Adipose tissue (tissue), 3 donors: ENCODE results near the gene MYOF. TPM values are rescaled to one million over a fixed set of nuclear protein-coding genes. Genes with fewer than 3 reads are reported as not detected.

ENCODE experiments used
- H3K27ac ChIP-seq: one replicate; pipeline ENCODE4 v1.5.1; 2013; ENCODE audit warnings: low read depth, low read length
- WGBS, 3 donors: extraction: QIAGEN DNeasy Blood & Tissue Kit; methylation state at CpG; one replicate each; pipeline ENCODE4 v1.1.7; 2013; 5-methylcytosine and 5-hydroxymethylcytosine counted together
- polyA plus RNA-seq, 3 donors: library from polyadenylated mRNA; stranded (reverse); fragments of 200-250 nt; gene quantifications; one replicate each; pipeline ENCODE4 v1.2.3, GENCODE V29; 2013
- donor health status: healthy with polysubstance abuse.
- donor health status: Bipolar disorder and iron deficiency.
- donor health status: healthy.

Gene MYOF, protein sequence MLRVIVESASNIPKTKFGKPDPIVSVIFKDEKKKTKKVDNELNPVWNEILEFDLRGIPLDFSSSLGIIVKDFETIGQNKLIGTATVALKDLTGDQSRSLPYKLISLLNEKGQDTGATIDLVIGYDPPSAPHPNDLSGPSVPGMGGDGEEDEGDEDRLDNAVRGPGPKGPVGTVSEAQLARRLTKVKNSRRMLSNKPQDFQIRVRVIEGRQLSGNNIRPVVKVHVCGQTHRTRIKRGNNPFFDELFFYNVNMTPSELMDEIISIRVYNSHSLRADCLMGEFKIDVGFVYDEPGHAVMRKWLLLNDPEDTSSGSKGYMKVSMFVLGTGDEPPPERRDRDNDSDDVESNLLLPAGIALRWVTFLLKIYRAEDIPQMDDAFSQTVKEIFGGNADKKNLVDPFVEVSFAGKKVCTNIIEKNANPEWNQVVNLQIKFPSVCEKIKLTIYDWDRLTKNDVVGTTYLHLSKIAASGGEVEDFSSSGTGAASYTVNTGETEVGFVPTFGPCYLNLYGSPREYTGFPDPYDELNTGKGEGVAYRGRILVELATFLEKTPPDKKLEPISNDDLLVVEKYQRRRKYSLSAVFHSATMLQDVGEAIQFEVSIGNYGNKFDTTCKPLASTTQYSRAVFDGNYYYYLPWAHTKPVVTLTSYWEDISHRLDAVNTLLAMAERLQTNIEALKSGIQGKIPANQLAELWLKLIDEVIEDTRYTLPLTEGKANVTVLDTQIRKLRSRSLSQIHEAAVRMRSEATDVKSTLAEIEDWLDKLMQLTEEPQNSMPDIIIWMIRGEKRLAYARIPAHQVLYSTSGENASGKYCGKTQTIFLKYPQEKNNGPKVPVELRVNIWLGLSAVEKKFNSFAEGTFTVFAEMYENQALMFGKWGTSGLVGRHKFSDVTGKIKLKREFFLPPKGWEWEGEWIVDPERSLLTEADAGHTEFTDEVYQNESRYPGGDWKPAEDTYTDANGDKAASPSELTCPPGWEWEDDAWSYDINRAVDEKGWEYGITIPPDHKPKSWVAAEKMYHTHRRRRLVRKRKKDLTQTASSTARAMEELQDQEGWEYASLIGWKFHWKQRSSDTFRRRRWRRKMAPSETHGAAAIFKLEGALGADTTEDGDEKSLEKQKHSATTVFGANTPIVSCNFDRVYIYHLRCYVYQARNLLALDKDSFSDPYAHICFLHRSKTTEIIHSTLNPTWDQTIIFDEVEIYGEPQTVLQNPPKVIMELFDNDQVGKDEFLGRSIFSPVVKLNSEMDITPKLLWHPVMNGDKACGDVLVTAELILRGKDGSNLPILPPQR (N-terminal part only)
- 10 to 100 TPM in 2 of 3 donors, 1 to 10 TPM in 1; 6.2 to 32.1 (median 11.6) TPM for polyA plus RNA-seq

DNA sequence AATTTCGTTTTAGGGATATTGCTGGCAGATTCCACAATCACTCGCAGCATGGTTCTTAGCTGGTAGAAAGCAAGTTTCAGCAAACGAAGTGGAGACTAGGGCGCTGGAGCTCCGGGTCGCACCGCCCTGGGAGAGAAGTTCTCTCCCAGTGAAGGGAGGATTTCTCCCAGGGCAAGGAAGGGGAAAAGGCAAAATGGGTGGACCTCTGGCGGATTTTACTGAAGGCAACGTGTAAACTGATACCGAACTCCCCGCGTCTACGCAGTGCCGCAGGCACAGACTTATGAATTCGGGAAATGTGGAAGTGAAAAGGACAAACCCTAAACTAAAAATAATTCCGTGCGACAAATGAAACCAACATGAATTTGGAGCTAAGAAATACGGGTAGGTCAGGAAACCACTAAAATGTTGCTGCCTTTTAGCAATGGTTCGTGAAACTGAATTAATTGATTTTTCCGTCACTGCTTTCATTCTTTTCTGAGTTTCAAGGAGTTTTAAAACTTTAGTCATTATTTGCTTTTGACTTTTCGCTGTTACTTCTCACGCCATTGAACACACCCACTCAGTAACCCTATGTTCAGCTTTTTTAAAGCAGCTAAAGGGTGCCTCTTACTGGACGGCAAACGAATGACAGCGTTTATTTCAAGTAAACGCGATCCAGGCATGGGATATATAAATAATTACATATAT lies at the start of gene MYOF:
TSS of gene MYOF (minus strand) at position 190 of the 690 bp plus-strand sequence. CDS start at position 50, 140 bp downstream.
- H3K27ac ChIP-seq, result no peak within 1 kb of the TSS
- WGBS, 3 donors, result 0% methylated on average over 27 of the region's 27 CpGs

DNA sequence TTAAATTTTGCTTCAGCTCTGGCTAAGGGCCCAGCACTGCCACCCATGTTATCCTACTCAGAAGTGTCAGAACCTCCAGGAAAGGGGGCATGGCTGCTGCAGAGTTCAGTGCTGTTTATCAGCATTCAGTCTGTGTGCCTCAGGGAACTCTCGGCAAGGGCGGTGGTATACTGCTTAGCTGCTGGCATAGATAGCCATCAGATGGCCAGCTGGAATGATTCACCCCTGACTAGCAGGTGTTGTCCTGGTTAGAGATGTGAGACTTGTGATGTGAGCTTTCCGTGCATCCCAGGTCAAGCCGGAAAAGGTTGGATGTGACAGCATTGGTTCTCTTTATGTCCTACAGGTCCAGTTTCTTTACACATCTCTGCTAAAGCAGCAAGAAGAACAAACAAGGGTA lies 36.4 kb upstream of the MYOF start:
- WGBS, 3 donors, result 96 to 100% (median 99%) methylated on average over 4 of the region's 4 CpGs
- H3K27ac ChIP-seq, result no peak overlapping the region

DNA sequence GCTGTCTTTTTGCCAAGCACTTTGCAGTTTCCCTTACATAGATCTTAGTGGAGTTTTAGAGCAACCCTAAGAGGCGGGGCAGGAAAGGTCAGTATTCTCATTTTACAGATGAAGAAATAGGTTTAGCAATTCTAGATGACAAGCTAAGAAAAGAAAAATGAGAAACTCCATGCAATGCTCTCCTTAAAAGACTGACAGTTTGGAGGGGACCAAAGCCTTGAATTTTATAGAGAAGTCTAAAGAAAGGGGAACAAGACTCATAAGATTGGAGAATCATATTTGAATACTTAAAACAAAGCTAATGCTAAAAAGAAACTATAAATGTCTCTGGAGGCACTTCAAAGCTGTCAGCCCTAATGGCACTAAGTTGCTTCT lies 33.9 kb upstream of the MYOF start:
- WGBS, 3 donors, result 60 to 90% (median 72%) methylated on average over 1 of the region's 1 CpG
- H3K27ac ChIP-seq, result no peak overlapping the region

DNA sequence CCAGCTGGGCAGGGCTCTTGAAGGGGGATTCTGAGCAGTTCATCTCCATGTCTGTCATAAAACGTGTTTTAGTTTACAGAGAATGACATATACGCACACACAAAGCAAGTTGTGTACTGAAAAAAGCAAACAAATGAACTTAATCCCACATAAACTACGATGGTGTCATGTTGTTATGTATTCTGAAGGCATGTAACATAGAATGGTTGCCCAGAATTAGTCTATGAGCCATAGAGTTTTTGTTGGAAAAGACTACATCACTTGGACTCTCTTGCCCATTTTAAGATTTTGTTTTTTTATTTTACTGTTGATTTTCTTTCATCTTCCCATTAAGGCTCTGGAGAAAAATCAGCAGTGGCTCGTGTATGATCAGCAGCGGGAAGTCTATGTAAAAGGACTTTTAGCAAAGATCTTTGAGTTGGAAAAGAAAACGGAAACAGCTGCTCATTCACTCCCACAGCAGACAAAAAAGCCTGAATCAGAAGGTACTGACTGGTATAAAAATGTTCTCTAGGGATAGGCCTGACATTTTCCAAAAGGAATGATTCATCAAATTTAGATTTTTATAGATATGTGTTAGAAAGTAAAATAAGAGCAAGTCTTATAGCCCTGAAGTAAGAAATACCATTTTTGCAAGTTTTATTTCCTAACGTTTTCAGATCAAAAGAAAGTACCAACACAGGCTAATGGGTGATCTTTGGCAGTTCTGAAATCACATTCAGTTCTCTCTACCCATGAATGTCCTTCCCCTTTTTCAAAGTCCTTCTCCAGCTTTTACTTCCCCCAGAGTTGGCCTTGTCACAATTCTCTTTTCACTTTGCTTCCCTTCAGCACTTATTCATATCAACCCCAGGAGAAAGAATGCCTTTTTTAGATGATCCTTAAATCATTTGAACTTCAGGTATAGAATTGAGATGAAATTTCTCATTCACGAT lies 33.2 kb upstream of the MYOF start:
- H3K27ac ChIP-seq, result no peak overlapping the region
- 48 to 66% (median 60%) methylated on average over 8 of the region's 8 CpGs for WGBS, 3 donors

DNA sequence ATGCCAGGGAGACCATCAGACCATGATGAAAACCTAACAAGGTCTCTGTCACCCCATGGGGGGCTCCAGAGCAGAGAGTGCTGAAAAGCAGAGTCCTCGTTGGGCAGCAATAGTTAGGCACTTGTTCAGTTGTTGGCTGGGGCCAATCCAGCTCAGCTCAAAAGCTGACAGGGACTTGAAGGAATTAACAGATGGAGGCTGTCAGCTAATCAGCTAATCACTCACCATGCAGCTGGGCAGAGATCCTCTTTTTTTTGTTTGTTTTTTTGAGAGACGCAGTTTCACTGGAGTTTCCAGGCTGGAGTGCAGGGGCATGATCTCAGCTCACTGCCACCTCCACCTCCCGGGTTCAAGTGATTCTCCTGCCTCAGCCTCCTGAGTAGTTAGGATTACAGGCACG lies 32.4 kb upstream of the MYOF start:
- 85 to 95% (median 91%) methylated on average over 4 of the region's 4 CpGs for WGBS, 3 donors
- no peak overlapping the region for H3K27ac ChIP-seq

DNA sequence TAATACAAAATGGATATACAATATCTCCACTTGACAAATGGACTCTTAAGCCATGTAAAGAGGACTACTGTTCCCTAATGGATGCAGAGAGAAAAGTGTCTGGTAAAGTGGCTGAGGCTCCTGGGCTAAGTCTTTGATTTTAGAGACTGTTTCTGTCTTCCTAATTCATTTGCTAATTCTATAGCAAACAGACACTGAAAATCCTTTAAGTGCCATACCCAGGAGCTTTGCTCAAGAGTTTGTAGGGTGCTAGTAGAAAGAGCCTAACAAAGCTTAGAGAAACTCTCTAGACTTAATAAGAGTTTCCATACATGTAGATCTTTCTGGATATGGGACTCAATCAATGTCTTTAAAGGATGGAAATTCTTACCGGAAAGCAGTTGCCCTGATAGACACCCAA lies 31.0 kb upstream of the MYOF start:
- WGBS, 3 donors, result 0 to 92% (median 88%) methylated on average over 1 of the region's 1 CpG
- no peak overlapping the region for H3K27ac ChIP-seq

DNA sequence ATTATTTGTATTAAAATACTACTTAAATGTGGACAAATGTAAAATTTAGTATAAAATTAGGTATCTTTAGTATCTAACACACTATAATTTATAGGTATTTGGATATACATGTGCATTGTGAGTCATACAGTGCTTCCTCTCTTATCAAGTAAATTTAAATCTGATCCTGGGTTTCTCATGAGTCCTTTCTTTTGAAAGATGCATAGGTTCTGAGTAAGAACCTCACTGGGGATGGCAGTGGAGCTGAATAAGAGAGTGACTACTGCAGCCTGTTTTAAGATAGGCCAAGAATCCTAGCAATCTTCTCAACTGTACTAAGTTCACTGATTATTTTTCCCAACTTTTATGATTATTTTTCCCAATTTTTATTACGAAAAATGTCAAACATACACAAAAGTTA lies 30.4 kb upstream of the MYOF start:
- 97 to 100% (median 98%) methylated on average over 1 of the region's 1 CpG for WGBS, 3 donors
- H3K27ac ChIP-seq, result no peak overlapping the region

DNA sequence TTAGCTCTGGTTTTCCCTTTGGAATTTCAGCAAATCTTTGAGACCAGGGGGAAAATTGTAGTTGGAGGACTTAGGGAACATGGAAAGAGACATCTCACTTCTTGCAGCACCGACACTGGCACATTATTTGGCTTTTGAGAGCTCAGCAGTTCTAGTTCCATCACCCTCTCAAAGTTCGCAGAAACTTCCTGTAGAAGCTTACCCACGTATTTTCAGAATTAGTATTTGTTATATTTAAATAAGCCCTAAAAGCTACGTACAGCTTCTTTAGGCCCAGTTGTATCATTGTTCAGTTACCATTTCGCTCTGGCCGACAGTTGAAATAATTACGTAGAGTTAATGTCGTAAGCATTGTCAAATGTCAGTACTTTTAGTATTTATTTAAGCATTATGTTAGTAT lies 27.7 kb upstream of the MYOF start:
- H3K27ac ChIP-seq, result no peak overlapping the region
- WGBS, 3 donors, result 91 to 97% (median 94%) methylated on average over 8 of the region's 8 CpGs

DNA sequence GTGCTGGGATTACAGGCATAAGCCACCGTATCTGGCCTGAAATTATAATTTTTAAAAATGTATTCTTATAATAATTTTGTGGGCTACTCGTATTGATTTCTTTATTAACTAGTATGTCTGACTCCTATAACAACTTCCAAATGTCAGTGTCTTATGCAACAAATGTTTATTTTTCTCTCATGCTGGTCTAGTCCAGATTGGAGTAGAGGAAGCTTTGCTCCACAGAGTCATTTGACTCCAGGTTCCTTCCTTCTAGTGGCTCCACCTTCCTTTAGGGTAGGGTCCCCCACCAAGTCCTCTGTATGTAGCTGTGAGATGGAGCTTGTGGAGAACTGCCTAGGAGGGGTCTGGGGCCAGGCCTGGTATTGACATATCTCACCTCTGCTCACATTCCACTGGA lies 22.9 kb upstream of the MYOF start:
- H3K27ac ChIP-seq, result no peak overlapping the region
- WGBS, 3 donors, result 87 to 97% (median 97%) methylated on average over 2 of the region's 2 CpGs

DNA sequence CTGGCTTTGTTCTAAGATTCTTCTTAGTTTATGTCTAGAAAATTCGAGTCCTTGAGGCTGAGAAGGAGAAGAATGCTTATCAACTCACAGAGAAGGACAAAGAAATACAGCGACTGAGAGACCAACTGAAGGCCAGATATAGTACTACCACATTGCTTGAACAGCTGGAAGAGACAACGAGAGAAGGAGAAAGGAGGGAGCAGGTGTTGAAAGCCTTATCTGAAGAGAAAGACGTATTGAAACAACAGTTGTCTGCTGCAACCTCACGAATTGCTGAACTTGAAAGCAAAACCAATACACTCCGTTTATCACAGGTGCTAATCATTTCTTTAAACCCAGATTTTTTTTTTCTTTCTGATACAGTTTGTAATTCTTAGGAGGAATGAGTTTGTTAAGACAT lies 20.9 kb upstream of the MYOF start:
- WGBS, 3 donors, result 35 to 82% (median 71%) methylated on average over 6 of the region's 6 CpGs
- no peak overlapping the region for H3K27ac ChIP-seq

DNA sequence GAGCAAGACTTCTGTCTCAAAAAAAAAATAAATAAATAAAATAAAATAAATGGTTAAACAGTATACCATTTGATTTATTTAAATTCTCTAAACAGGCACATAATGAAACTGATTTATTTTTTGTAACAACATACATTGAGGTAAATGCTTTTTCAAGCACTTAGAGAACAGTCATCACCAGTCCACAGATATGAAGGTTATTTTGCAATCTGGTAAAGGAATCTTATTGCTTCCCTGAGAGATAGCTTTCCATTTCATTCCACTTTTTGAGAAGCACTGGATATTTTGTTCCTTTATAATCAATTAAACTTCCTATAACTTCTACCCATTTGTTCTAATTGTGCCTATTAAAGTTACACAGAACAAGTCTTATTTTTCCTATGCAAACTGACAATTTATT lies 19.5 kb upstream of the MYOF start:
- H3K27ac ChIP-seq, result no peak overlapping the region

DNA sequence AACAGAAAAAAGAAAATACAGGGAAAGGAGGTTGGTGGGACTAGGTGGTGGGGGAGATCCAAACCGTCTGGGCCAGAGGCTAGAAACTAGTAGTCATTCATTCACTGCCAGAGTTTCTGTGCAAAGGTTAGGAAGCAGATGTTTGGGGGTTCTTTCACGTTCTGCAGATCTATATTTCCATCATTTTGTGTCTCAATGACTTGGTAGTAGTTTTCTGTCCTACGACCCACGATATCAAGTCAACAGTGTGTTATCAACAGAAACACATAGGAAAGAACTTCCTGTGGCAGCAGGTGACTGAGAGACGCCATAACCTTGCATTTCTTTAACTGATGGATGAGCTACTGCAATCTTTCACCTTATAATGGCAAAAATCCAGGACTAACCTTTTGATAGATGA lies 16.0 kb upstream of the MYOF start:
- no peak overlapping the region for H3K27ac ChIP-seq
- WGBS, 3 donors, result 34 to 49% (median 40%) methylated on average over 5 of the region's 5 CpGs

DNA sequence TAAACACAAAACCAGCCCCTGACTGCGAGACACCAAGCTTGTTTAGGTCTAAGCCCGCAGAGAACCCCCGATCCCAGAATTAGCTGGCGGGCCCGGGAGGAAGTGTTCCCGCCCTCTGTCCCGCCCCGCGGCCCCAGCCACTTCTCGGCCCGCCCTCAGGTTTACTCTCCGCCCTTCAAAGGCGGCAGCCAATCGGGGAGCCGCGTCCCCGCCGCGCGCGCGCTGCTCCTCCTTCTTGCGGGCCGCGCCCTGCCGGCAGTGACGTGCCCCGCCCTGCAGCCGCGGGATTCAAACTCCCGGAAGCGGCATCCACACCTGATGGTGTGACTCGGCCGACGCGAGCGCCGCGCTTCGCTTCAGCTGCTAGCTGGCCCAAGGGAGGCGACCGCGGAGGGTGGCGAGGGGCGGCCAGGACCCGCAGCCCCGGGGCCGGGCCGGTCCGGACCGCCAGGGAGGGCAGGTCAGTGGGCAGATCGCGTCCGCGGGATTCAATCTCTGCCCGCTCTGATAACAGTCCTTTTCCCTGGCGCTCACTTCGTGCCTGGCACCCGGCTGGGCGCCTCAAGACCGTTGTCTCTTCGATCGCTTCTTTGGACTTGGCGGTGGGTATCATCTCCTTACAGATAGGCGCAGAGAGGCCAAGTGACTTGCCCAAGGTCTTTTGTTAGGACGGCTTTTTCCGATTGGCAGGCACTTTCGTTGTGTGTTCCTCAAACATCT lies 14.3 kb upstream of the MYOF start, which contains the start of gene CEP55:
TSS of gene CEP55 (plus strand) at position 291 of the 720 bp plus-strand sequence. CDS start 3,440 bp downstream, outside the sequence.
- H3K27ac ChIP-seq, result no peak within 1 kb of the TSS
- 1 to 2% (median 1%) methylated on average over 59 to 68 of the region's 68 CpGs for WGBS, 3 donors

DNA sequence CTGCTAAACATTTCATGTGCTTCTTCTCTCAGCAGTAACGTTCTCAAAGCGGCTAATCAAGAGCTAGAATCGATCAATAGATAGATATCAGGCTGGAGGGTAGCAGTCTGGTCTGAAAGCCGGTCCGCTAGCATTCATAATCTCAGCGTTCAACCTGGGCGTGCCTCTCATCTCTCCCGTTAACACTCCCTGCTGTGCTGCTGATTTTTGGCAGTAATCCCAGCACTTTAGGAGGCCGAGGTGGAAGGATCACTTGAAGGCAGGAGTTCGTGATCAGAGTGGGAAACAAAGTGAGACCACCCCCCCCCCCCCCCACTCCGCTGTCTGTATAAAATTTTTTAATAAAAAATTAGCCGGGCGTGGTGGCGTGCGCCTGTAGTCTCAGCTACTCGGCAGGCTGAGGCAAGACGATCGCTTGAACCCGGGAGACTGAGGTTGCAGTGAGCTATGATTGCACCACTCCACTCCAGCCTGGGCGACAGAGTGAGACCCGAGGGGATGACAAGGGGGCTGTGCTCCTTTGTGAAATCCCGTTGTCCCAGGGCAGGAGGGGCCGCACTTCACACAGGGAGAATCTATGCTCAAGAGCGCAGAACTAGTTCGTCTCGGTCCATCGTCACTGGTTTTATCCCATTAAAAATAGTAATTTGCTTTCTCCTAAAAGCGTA lies 13.7 kb upstream of the MYOF start:
- no peak overlapping the region for H3K27ac ChIP-seq
- WGBS, 3 donors, result 0 to 1% (median 0%) methylated on average over 28 of the region's 28 CpGs

DNA sequence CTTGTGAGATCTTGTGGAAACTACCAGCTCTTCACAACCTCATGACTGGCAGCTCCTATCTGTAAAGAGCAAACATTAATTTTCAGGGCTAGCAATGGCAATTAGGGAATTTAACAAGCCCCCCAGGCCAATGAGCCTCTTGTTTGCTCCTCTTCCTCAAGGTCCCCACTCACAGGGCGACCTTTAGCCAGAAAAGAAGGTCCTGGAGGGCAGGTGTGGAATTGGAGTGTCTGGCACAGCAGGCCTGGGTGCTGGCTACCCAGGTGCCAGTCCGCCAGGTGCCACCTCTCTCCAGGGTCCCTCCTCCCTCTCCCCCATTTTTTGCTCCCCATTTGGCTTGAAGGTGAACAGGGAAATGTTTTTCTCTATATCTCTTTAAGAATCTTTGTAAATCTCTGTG lies 12.4 kb upstream of the MYOF start:
- 93 to 100% (median 95%) methylated on average over 2 of the region's 2 CpGs for WGBS, 3 donors
- no peak overlapping the region for H3K27ac ChIP-seq

DNA sequence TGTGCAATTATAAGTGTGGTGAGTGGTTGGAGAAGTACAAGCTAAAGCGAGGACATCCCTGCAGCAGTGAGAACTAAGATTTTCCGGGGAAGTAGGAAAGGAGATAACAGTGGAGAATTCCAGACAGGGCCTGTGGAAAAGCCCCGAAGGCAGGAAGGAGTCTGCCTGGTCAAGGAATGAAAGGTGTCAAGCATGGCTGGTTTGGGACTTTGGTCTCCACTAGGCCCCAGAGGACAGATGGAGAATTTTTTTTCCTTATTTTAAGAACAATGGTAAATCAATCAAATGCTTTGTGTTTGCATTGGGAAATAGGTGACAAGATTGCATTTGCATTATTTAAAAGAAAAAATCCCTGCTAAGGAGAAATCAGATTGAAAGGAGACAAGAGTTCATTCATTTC lies 11.0 kb upstream of the MYOF start:
- 61 to 93% (median 83%) methylated on average over 3 of the region's 3 CpGs for WGBS, 3 donors

More for the DNA sequence above, 11.0 kb upstream of the MYOF start:
- H3K27ac ChIP-seq, result no peak overlapping the region
